Measurements from ENCODE around the gene PSMB3. TPM values are rescaled to one million over a fixed set of nuclear protein-coding genes. Genes with fewer than 3 reads are reported as not detected.

PSMB3 gene
- total RNA-seq, 1 experiment from 2014 or later, result 524 TPM

- no peak for DNase-seq
- no peaks in the 10 kb centered on the region for H3K27me3 ChIP-seq
- no peaks in the 10 kb centered on the region for H3K9me3 ChIP-seq
These were observed 11.1 kb upstream of the PSMB3 start for GRCh38 chr17:38741461-38741860.

GRCh38 chr17:38741921-38742410 is 10.6 kb upstream of the PSMB3 start:
- Histone ChIP-seq H3K9me3 (no peaks in the 10 kb centered on the region), H3K4me3 (no peak overlapping the region), H3K36me3 (peaks cover 40% of the 10 kb centered on the region), H3K27me3 (no peaks in the 10 kb centered on the region)
- DNase-seq, result no peak

More at GRCh38 chr17:38741461-38741860, 11.1 kb upstream of the PSMB3 start:
- Histone ChIP-seq H3K36me3 (peaks cover 46% of the 10 kb centered on the region), H3K4me3 (no peak overlapping the region)

GRCh38 chr17:38742411-38743308 is 9.9 kb upstream of the PSMB3 start:
- DNase-seq, result no peak

GRCh38 chr17:38743556-38744171 is 8.9 kb upstream of the PSMB3 start:
- no peaks in the 10 kb centered on the region for H3K27me3 ChIP-seq
- no peak for DNase-seq
- H3K9me3 ChIP-seq, result no peaks in the 10 kb centered on the region
- peaks cover 31% of the 10 kb centered on the region for H3K36me3 ChIP-seq
- no peak overlapping the region for H3K4me3 ChIP-seq

More at GRCh38 chr17:38742411-38743308, 9.9 kb upstream of the PSMB3 start:
- H3K4me3 ChIP-seq, result no peak overlapping the region
- no peaks in the 10 kb centered on the region for H3K27me3 ChIP-seq
- no peaks in the 10 kb centered on the region for H3K9me3 ChIP-seq
- H3K36me3 ChIP-seq, result peaks cover 37% of the 10 kb centered on the region

GRCh38 chr17:38745545-38745944 is 7.0 kb upstream of the PSMB3 start:
- Histone ChIP-seq H3K4me3 (no peak overlapping the region), H3K36me3 (peaks cover 21% of the 10 kb centered on the region), H3K27me3 (no peaks in the 10 kb centered on the region), H3K9me3 (no peaks in the 10 kb centered on the region)
- DNase-seq, result no peak

- Histone ChIP-seq H3K9me3 (no peaks in the 10 kb centered on the region), H3K36me3 (peaks cover 21% of the 10 kb centered on the region), H3K4me3 (peak overlapping the region; percentile 91), H3K27me3 (no peaks in the 10 kb centered on the region)
- DNase-seq, result no peak
These were observed 6.3 kb upstream of the PSMB3 start for GRCh38 chr17:38746004-38746848.

GRCh38 chr17:38746849-38747462 is 5.6 kb upstream of the PSMB3 start:
- H3K36me3 ChIP-seq, result peaks cover 21% of the 10 kb centered on the region
- DNase-seq, result no peak
- no peaks in the 10 kb centered on the region for H3K9me3 ChIP-seq

GRCh38 chr17:38747463-38748148 is 4.9 kb upstream of the PSMB3 start:
- Histone ChIP-seq H3K4me3 (peak overlapping the region; percentile 91), H3K36me3 (peaks cover 18% of the 10 kb centered on the region), H3K27me3 (no peaks in the 10 kb centered on the region), H3K9me3 (no peaks in the 10 kb centered on the region)
- DNase-seq, result peak; percentile 58

More at GRCh38 chr17:38746849-38747462, 5.6 kb upstream of the PSMB3 start:
- peak overlapping the region; percentile 91 for H3K4me3 ChIP-seq
- H3K27me3 ChIP-seq, result no peaks in the 10 kb centered on the region

GRCh38 chr17:38748149-38748891 is 4.2 kb upstream of the PSMB3 start, which contains the start of gene PCGF2:
PCGF2 (minus strand) TSS chr17:38748336; CDS start chr17:38740402, 7,934 bp downstream.
- no peaks in the 10 kb centered on the region for H3K27me3 ChIP-seq
- peaks cover 19% of the 10 kb centered on the region for H3K36me3 ChIP-seq
- peak within 1 kb of the TSS; percentile 91 for H3K4me3 ChIP-seq
- H3K9me3 ChIP-seq, result no peaks in the 10 kb centered on the region
- peak; percentile 91 for DNase-seq

GRCh38 chr17:38748892-38749222 is 3.7 kb upstream of the PSMB3 start:
- Histone ChIP-seq H3K27me3 (no peaks in the 10 kb centered on the region), H3K9me3 (no peaks in the 10 kb centered on the region), H3K4me3 (peak overlapping the region; percentile 53), H3K36me3 (peaks cover 23% of the 10 kb centered on the region)
- DNase-seq, result no peak

GRCh38 chr17:38749223-38750043 is 3.1 kb upstream of the PSMB3 start:
- DNase-seq, result peak; percentile 95
- no peaks in the 10 kb centered on the region for H3K9me3 ChIP-seq
- H3K36me3 ChIP-seq, result peaks cover 27% of the 10 kb centered on the region
- peak overlapping the region; percentile 53 for H3K4me3 ChIP-seq
- no peaks in the 10 kb centered on the region for H3K27me3 ChIP-seq

GRCh38 chr17:38750044-38750311 is 2.6 kb upstream of the PSMB3 start:
- Histone ChIP-seq H3K27me3 (no peaks in the 10 kb centered on the region), H3K9me3 (no peaks in the 10 kb centered on the region), H3K4me3 (peak overlapping the region; percentile 53), H3K36me3 (peaks cover 27% of the 10 kb centered on the region)
- DNase-seq, result no peak

GRCh38 chr17:38750312-38751121 is 2.0 kb upstream of the PSMB3 start:
- no peaks in the 10 kb centered on the region for H3K9me3 ChIP-seq
- peaks cover 25% of the 10 kb centered on the region for H3K36me3 ChIP-seq
- no peaks in the 10 kb centered on the region for H3K27me3 ChIP-seq
- DNase-seq, result no peak
- H3K4me3 ChIP-seq, result peak overlapping the region; percentile 53

All from MG63 (cell line).